Hematopoietic multipotent progenitor cell treated with erythropoietin and hydrocortisone succinate and interleukin-3 and kit ligand, for 15 days (in vitro differentiated cells): ENCODE data around the gene SLC2A4RG.

ENCODE experiments used
- DNase-seq: peaks from one replicate; pipeline ENCODE4 v3.0.0-alpha.2; 2015; ENCODE audit warnings: low spot score

SLC2A4RG gene

GRCh38 chr20:63699466-63700198, 39.9 kb upstream of the SLC2A4RG start:
- DNase-seq = no peak

GRCh38 chr20:63700199-63701050, 39.2 kb upstream of the SLC2A4RG start:
- no peak for DNase-seq

GRCh38 chr20:63701051-63701328, 38.6 kb upstream of the SLC2A4RG start:
- no peak for DNase-seq

- no peak for DNase-seq
These were observed 38.1 kb upstream of the SLC2A4RG start for GRCh38 chr20:63701329-63702035.

GRCh38 chr20:63702036-63702665, 37.4 kb upstream of the SLC2A4RG start:
- no peak for DNase-seq

- DNase-seq = no peak
These were observed 36.7 kb upstream of the SLC2A4RG start for GRCh38 chr20:63702751-63703470.

- no peak for DNase-seq
These were observed 36.1 kb upstream of the SLC2A4RG start for GRCh38 chr20:63703471-63703975.

- no peak for DNase-seq
These were observed 35.4 kb upstream of the SLC2A4RG start for GRCh38 chr20:63703976-63704748.

GRCh38 chr20:63704749-63705117, 34.8 kb upstream of the SLC2A4RG start:
- DNase-seq = no peak

- no peak for DNase-seq
These were observed 34.1 kb upstream of the SLC2A4RG start for GRCh38 chr20:63705232-63706026.

- DNase-seq = no peak
These were observed 33.4 kb upstream of the SLC2A4RG start for GRCh38 chr20:63706027-63706695.

- peak; percentile 50 for DNase-seq
These were observed 32.6 kb upstream of the SLC2A4RG start for GRCh38 chr20:63706852-63707557.

- DNase-seq = peak; percentile 89
These were observed 31.8 kb upstream of the SLC2A4RG start, which contains the start of the genes ARFRP1 and ZGPAT for GRCh38 chr20:63707558-63708300. Gene ARFRP1 (minus strand): TSS chr20:63707976. CDS start chr20:63707091, 885 bp downstream. Gene ZGPAT (plus strand): TSS chr20:63708039. CDS start chr20:63708581, 542 bp downstream.

GRCh38 chr20:63708301-63709148, 31.1 kb upstream of the SLC2A4RG start:
- DNase-seq = no peak

- DNase-seq = no peak
These were observed 30.4 kb upstream of the SLC2A4RG start for GRCh38 chr20:63709149-63709527.

GRCh38 chr20:63711085-63711645, 28.4 kb upstream of the SLC2A4RG start:
- DNase-seq = no peak

- DNase-seq = no peak
These were observed 27.4 kb upstream of the SLC2A4RG start for GRCh38 chr20:63712191-63712590.
